HG02678 (cell line): ENCODE measurements around the gene KIRREL1.
A peak's percentile ranks its signal among the peaks of the same experiment; 100 is the strongest.
"Not testable (repeated sequence)": the region's sequence is repeated elsewhere in the genome, so short reads cannot be mapped to it uniquely, and the experiment has no call there.

ENCODE experiments used
- ATAC-seq: cut with Tn5 transposase; IDR thresholded peaks from one replicate; pipeline ENCODE4 v1.9.1; 2021; ENCODE audit warnings: mild to moderate bottlenecking, moderate library complexity; ENCODE audit not compliant: unreplicated experiment

The KIRREL1 gene

GRCh38 chr1:158124999-158125398 lies 131.6 kb downstream of the KIRREL1 start:
- ATAC-seq, result peak; percentile 86

GRCh38 chr1:158126425-158126824 lies 133.0 kb downstream of the KIRREL1 start:
- peak; percentile 63 for ATAC-seq

- ATAC-seq, result not testable (repeated sequence)
Observed at GRCh38 chr1:158128531-158128930, 135.1 kb downstream of the KIRREL1 start.

- no peak for ATAC-seq
Observed at GRCh38 chr1:158131217-158131616, 137.8 kb downstream of the KIRREL1 start.

GRCh38 chr1:158140764-158141192 lies 147.3 kb downstream of the KIRREL1 start:
- no peak for ATAC-seq

GRCh38 chr1:158145173-158145719 lies 151.8 kb downstream of the KIRREL1 start:
- ATAC-seq, result no peak

GRCh38 chr1:158146165-158146564 lies 152.7 kb downstream of the KIRREL1 start:
- ATAC-seq, result no peak

- no peak for ATAC-seq
Observed at GRCh38 chr1:158146739-158147138, 153.3 kb downstream of the KIRREL1 start.

- ATAC-seq, result no peak
Observed at GRCh38 chr1:158147401-158147800, 154.0 kb downstream of the KIRREL1 start.

GRCh38 chr1:158147869-158148268 lies 154.4 kb downstream of the KIRREL1 start:
- ATAC-seq, result no peak

GRCh38 chr1:158148468-158148867 lies 155.0 kb downstream of the KIRREL1 start:
- no peak for ATAC-seq

- no peak for ATAC-seq
Observed at GRCh38 chr1:158149175-158149574, 155.7 kb downstream of the KIRREL1 start.
